ENCODE measurements around the gene PTPRM. TPM values are rescaled to one million over a fixed set of nuclear protein-coding genes. Genes with fewer than 3 reads are reported as not detected.

PTPRM gene
- total RNA-seq, 1 experiment from 2014 or later = 11.1 TPM

DNA sequence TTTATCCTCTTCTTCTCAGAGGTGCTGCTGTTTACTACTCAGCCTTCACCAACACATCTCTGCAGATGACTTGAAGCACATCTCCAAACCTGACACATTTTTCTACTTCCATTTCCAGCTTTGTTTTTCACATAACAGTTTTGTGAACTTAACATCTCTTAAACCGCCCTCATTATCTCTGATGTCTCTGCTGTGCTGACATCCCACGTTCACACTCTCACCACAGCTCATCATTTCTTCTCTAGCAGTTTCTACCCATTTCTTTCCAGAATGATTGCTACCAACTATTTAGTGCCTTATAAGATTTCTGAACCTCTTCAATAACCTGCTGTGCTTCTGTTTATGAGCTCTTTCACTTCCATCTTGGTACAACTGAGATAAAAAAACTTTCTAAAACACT is 238.0 kb downstream of the PTPRM start:
- POLR2A ChIA-PET = no interaction called here
- no peak for TF ChIP-seq OVOL2 (CRISPR knock-in tag; IDR thresholded peaks at IDR 0.05; ENCODE audit: borderline replicate concordance)
- no peak for TF ChIP-seq ZNF396 (CRISPR knock-in tag; IDR thresholded peaks at IDR 0.05; ENCODE audit: borderline replicate concordance)
- TF ChIP-seq, protein P1, sequence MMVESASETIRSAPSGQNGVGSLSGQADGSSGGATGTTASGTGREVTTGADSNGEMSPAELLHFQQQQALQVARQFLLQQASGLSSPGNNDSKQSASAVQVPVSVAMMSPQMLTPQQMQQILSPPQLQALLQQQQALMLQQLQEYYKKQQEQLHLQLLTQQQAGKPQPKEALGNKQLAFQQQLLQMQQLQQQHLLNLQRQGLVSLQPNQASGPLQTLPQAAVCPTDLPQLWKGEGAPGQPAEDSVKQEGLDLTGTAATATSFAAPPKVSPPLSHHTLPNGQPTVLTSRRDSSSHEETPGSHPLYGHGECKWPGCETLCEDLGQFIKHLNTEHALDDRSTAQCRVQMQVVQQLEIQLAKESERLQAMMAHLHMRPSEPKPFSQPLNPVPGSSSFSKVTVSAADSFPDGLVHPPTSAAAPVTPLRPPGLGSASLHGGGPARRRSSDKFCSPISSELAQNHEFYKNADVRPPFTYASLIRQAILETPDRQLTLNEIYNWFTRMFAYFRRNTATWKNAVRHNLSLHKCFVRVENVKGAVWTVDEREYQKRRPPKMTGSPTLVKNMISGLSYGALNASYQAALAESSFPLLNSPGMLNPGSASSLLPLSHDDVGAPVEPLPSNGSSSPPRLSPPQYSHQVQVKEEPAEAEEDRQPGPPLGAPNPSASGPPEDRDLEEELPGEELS (CRISPR knock-in tag; IDR thresholded peaks at IDR 0.05) = no peak
- TF ChIP-seq, protein P2, sequence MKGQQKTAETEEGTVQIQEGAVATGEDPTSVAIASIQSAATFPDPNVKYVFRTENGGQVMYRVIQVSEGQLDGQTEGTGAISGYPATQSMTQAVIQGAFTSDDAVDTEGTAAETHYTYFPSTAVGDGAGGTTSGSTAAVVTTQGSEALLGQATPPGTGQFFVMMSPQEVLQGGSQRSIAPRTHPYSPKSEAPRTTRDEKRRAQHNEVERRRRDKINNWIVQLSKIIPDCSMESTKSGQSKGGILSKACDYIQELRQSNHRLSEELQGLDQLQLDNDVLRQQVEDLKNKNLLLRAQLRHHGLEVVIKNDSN (CRISPR knock-in tag; IDR thresholded peaks at IDR 0.05) = no peak
- TF ChIP-seq, protein P3, sequence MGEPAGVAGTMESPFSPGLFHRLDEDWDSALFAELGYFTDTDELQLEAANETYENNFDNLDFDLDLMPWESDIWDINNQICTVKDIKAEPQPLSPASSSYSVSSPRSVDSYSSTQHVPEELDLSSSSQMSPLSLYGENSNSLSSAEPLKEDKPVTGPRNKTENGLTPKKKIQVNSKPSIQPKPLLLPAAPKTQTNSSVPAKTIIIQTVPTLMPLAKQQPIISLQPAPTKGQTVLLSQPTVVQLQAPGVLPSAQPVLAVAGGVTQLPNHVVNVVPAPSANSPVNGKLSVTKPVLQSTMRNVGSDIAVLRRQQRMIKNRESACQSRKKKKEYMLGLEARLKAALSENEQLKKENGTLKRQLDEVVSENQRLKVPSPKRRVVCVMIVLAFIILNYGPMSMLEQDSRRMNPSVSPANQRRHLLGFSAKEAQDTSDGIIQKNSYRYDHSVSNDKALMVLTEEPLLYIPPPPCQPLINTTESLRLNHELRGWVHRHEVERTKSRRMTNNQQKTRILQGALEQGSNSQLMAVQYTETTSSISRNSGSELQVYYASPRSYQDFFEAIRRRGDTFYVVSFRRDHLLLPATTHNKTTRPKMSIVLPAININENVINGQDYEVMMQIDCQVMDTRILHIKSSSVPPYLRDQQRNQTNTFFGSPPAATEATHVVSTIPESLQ (CRISPR knock-in tag; IDR thresholded peaks at IDR 0.05) = no peak
- no peak for TF ChIP-seq TP53 (CRISPR knock-in tag; IDR thresholded peaks at IDR 0.05)
- TF ChIP-seq GRHL2 (CRISPR knock-in tag; IDR thresholded peaks at IDR 0.05; ENCODE audit: insufficient replicate concordance, severe bottlenecking) = no peak
- TF ChIP-seq JUN (CRISPR knock-in tag; IDR thresholded peaks at IDR 0.05) = no peak
- TF ChIP-seq, protein P4, sequence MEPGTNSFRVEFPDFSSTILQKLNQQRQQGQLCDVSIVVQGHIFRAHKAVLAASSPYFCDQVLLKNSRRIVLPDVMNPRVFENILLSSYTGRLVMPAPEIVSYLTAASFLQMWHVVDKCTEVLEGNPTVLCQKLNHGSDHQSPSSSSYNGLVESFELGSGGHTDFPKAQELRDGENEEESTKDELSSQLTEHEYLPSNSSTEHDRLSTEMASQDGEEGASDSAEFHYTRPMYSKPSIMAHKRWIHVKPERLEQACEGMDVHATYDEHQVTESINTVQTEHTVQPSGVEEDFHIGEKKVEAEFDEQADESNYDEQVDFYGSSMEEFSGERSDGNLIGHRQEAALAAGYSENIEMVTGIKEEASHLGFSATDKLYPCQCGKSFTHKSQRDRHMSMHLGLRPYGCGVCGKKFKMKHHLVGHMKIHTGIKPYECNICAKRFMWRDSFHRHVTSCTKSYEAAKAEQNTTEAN (CRISPR knock-in tag; IDR thresholded peaks at IDR 0.05) = no peak
- no peak for TF ChIP-seq CREB1 (CRISPR knock-in tag; IDR thresholded peaks at IDR 0.05)
- no peak for TF ChIP-seq ZNF671 (CRISPR knock-in tag; IDR thresholded peaks at IDR 0.05)
- TF ChIP-seq HMGA2 (CRISPR knock-in tag; IDR thresholded peaks at IDR 0.05) = no peak
- TF ChIP-seq TEAD4 (CRISPR knock-in tag; IDR thresholded peaks at IDR 0.05) = no peak
- TF ChIP-seq SMAD3 (CRISPR knock-in tag; IDR thresholded peaks at IDR 0.05; ENCODE audit: borderline replicate concordance) = no peak
- Mint-ChIP-seq H3K4me3 (no peak overlapping the region), H3K4me1 (peaks cover 22% of the 10 kb centered on the region), H3K9me3 (no peaks in the 10 kb centered on the region), H3K36me3 (no peaks in the 10 kb centered on the region), H3K27me3 (ENCODE audit: low read depth) (no peaks in the 10 kb centered on the region), H3K27ac (no peak overlapping the region)
- DNase-seq (ENCODE audit: low spot score) = no peak
- CTCF ChIA-PET = interaction anchor here (0.6 to 1.7 kb wide), 2 partner anchors 15 to 619 kb away, joined by 3 to 6 read pairs; no protein-coding TSS in a partner anchor
- ATAC-seq = no peak

DNA sequence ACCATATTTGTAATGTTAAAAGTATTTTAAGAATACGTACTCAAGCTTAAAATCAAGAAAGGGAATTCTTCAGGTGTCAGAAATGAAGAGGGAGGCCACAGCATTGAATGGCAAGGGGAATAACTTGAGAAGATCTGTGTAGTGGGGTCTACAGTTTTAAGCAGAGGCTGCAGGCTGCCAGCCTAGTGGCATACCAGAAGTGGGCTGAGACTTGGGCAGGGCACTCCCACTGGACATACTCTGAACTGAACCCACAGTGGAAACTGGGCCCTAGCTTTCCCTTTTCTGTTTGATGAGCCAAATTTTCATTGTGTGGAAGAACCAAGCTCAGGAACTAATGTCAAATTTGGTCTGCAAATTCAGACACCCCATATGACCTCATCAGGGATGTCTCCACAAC is 238.8 kb downstream of the PTPRM start:
- H3K9me3 Mint-ChIP-seq = no peaks in the 10 kb centered on the region
- DNase-seq (ENCODE audit: low spot score) (no peak), ATAC-seq (no peak)
- ChIA-PET CTCF (no interaction called here), POLR2A (no interaction called here)
- H3K27ac Mint-ChIP-seq = no peak overlapping the region
- H3K27me3 Mint-ChIP-seq (ENCODE audit: low read depth) = no peaks in the 10 kb centered on the region
- peaks cover 25% of the 10 kb centered on the region for H3K4me1 Mint-ChIP-seq
- no peaks in the 10 kb centered on the region for H3K36me3 Mint-ChIP-seq
- TF ChIP-seq, protein P5, sequence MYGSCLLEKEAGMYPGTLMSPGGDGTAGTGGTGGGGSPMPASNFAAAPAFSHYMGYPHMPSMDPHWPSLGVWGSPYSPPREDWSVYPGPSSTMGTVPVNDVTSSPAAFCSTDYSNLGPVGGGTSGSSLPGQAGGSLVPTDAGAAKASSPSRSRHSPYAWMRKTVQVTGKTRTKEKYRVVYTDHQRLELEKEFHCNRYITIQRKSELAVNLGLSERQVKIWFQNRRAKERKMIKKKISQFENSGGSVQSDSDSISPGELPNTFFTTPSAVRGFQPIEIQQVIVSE (CRISPR knock-in tag; IDR thresholded peaks at IDR 0.05; ENCODE audit: borderline replicate concordance) = no peak
- TF ChIP-seq, protein P6, sequence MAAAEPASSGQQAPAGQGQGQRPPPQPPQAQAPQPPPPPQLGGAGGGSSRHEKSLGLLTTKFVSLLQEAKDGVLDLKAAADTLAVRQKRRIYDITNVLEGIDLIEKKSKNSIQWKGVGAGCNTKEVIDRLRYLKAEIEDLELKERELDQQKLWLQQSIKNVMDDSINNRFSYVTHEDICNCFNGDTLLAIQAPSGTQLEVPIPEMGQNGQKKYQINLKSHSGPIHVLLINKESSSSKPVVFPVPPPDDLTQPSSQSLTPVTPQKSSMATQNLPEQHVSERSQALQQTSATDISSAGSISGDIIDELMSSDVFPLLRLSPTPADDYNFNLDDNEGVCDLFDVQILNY (CRISPR knock-in tag; IDR thresholded peaks at IDR 0.05) = no peak
- TF ChIP-seq, protein P7, sequence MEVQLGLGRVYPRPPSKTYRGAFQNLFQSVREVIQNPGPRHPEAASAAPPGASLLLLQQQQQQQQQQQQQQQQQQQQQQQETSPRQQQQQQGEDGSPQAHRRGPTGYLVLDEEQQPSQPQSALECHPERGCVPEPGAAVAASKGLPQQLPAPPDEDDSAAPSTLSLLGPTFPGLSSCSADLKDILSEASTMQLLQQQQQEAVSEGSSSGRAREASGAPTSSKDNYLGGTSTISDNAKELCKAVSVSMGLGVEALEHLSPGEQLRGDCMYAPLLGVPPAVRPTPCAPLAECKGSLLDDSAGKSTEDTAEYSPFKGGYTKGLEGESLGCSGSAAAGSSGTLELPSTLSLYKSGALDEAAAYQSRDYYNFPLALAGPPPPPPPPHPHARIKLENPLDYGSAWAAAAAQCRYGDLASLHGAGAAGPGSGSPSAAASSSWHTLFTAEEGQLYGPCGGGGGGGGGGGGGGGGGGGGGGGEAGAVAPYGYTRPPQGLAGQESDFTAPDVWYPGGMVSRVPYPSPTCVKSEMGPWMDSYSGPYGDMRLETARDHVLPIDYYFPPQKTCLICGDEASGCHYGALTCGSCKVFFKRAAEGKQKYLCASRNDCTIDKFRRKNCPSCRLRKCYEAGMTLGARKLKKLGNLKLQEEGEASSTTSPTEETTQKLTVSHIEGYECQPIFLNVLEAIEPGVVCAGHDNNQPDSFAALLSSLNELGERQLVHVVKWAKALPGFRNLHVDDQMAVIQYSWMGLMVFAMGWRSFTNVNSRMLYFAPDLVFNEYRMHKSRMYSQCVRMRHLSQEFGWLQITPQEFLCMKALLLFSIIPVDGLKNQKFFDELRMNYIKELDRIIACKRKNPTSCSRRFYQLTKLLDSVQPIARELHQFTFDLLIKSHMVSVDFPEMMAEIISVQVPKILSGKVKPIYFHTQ (CRISPR knock-in tag; IDR thresholded peaks at IDR 0.05) = no peak
- TF ChIP-seq ZNF671 (CRISPR knock-in tag; IDR thresholded peaks at IDR 0.05) (no peak), RELA (CRISPR knock-in tag; IDR thresholded peaks at IDR 0.05; ENCODE audit: borderline replicate concordance) (no peak), RORB (CRISPR knock-in tag; IDR thresholded peaks at IDR 0.05) (no peak)
- TF ChIP-seq, protein P3 (CRISPR knock-in tag; IDR thresholded peaks at IDR 0.05) = no peak
- TF ChIP-seq, protein P8, sequence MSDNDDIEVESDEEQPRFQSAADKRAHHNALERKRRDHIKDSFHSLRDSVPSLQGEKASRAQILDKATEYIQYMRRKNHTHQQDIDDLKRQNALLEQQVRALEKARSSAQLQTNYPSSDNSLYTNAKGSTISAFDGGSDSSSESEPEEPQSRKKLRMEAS (CRISPR knock-in tag; IDR thresholded peaks at IDR 0.05) = no peak
- no peak overlapping the region for H3K4me3 Mint-ChIP-seq
